Hepatocyte (in vitro differentiated cells): ENCODE results near the gene PPP1R1B. TPM values are rescaled to one million over a fixed set of nuclear protein-coding genes. Genes with fewer than 3 reads are reported as not detected.

Experiments
- DNase-seq: peaks from one replicate; pipeline ENCODE4 v3.0.0-alpha.2; 2016; ENCODE audit warnings: low spot score
- H2AFZ ChIP-seq: fragments of 200-600 bp; sonication (generic); 2 replicates; pipeline ENCODE4 v1.6.0; 2016; ENCODE audit warnings: antibody characterized with exemption, mild to moderate bottlenecking
- H3K27ac ChIP-seq: fragments of 200-600 bp; sonication (generic); 2 replicates; pipeline ENCODE4 v1.5.1; 2016; ENCODE audit warnings: mild to moderate bottlenecking
- H3K27me3 ChIP-seq: fragments of 200-600 bp; sonication (generic); 2 replicates; pipeline ENCODE4 v1.6.1; 2016
- H3K36me3 ChIP-seq: fragments of 200-600 bp; sonication (generic); replicated peaks from 2 replicates; pipeline ENCODE4 v1.5.1; 2016; ENCODE audit warnings: low read depth; ENCODE audit not compliant: insufficient read depth
- H3K4me1 ChIP-seq: fragments of 200-600 bp; sonication (generic); 2 replicates; pipeline ENCODE4 v1.5.1; 2016; ENCODE audit warnings: mild to moderate bottlenecking, moderate library complexity; ENCODE audit not compliant: insufficient read depth
- H3K4me2 ChIP-seq: fragments of 200-600 bp; sonication (generic); 2 replicates; pipeline ENCODE4 v1.6.0; 2016
- H3K4me3 ChIP-seq: fragments of 200-600 bp; sonication (generic); 2 replicates; pipeline ENCODE4 v1.5.1; 2016; ENCODE audit warnings: mild to moderate bottlenecking
- H3K79me2 ChIP-seq: fragments of 200-600 bp; sonication (generic); 2 replicates; pipeline ENCODE4 v1.6.0; 2017; ENCODE audit warnings: mild to moderate bottlenecking
- H3K9me2 ChIP-seq: fragments of 200-600 bp; sonication (generic); replicated peaks from 2 replicates; pipeline ENCODE4 v1.6.0; 2017; ENCODE audit warnings: mild to moderate bottlenecking; ENCODE audit not compliant: insufficient read depth
- H3K9me3 ChIP-seq: fragments of 200-600 bp; sonication (generic); 2 replicates; pipeline ENCODE4 v1.5.1; 2016; ENCODE audit warnings: low read depth, mild to moderate bottlenecking
- H4K20me1 ChIP-seq: fragments of 200-600 bp; sonication (generic); 2 replicates; pipeline ENCODE4 v1.6.0; 2016; ENCODE audit warnings: mild to moderate bottlenecking; ENCODE audit not compliant: insufficient read depth, poor library complexity, severe bottlenecking
- CTCF ChIP-seq: fragments of 200-600 bp; sonication (generic); IDR thresholded peaks from 2 replicates; pipeline ENCODE4 v1.5.1; 2016; ENCODE audit warnings: antibody characterized with exemption, mild to moderate bottlenecking; ENCODE audit not compliant: poor library complexity
- EZH2 ChIP-seq: fragments of 200-600 bp; sonication (generic); IDR thresholded peaks from 2 replicates; pipeline ENCODE4 v1.6.1; 2016; ENCODE audit warnings: antibody characterized with exemption, mild to moderate bottlenecking, borderline replicate concordance
- EZH2phosphoT487 ChIP-seq: fragments of 200-600 bp; sonication (generic); IDR thresholded peaks from one replicate; pipeline ENCODE4 v1.6.1; 2018; ENCODE audit warnings: antibody characterized with exemption, mild to moderate bottlenecking, low read depth, moderate library complexity; ENCODE audit not compliant: unreplicated experiment, severe bottlenecking
- WGBS: methylation state at CpG from one replicate; pipeline ENCODE4 v1.1.6; 2016; ENCODE audit warnings: low lambda C conversion rate; ENCODE audit errors: missing lambda C conversion rate; 5-methylcytosine and 5-hydroxymethylcytosine counted together
- polyA plus RNA-seq: library from polyadenylated mRNA; unstranded; fragments of >200 nt; fragmentation: Nextera tagmentation; extraction: Ambion mirVana; gene quantifications from 2 replicates; pipeline ENCODE4 v1.2.1, GENCODE V29; 2016
- total RNA-seq: library from RNA; depleted of rRNA; stranded (reverse); fragments of >200 nt; gene quantifications from 2 replicates; pipeline ENCODE4 v1.2.3, GENCODE V29; 2014

The PPP1R1B gene
- total and polyA plus RNA-seq, 2 experiments from 2014 or later = 1.5 to 3.7 TPM

GRCh38 chr17:39618956-39619785, 7.6 kb upstream of the PPP1R1B start:
- Histone ChIP-seq H3K27ac (no peak overlapping the region), H3K27me3 (peaks cover 46% of the 10 kb centered on the region)

GRCh38 chr17:39619786-39620101, 7.0 kb upstream of the PPP1R1B start:
- Histone ChIP-seq H3K27me3 (peaks cover 45% of the 10 kb centered on the region), H4K20me1 (no peaks in the 10 kb centered on the region), H3K36me3 (no peaks in the 10 kb centered on the region), H3K4me2 (no peak overlapping the region), H3K9me3 (no peaks in the 10 kb centered on the region), H3K27ac (no peak overlapping the region), H3K4me3 (no peak overlapping the region), H3K79me2 (no peaks in the 10 kb centered on the region), H2AFZ (no peak overlapping the region), H3K4me1 (peaks cover 9% of the 10 kb centered on the region), H3K9me2 (no peaks in the 10 kb centered on the region)
- 21% methylated on average over 1 of the region's 1 CpG for WGBS
- no peak for DNase-seq
- TF ChIP-seq EZH2phosphoT487 = no peak
- no peak for TF ChIP-seq EZH2
- no peak for TF ChIP-seq CTCF

More at GRCh38 chr17:39618956-39619785, 7.6 kb upstream of the PPP1R1B start:
- Histone ChIP-seq H2AFZ (no peak overlapping the region), H3K79me2 (no peaks in the 10 kb centered on the region), H3K36me3 (no peaks in the 10 kb centered on the region), H4K20me1 (no peaks in the 10 kb centered on the region), H3K4me1 (peaks cover 9% of the 10 kb centered on the region), H3K9me2 (no peaks in the 10 kb centered on the region), H3K9me3 (no peaks in the 10 kb centered on the region), H3K4me2 (peak overlapping the region; percentile 99), H3K4me3 (no peak overlapping the region)
- TF ChIP-seq CTCF (no peak), EZH2 (no peak), EZH2phosphoT487 (no peak)
- no peak for DNase-seq
- WGBS = 54% methylated on average over 13 of the region's 13 CpGs

GRCh38 chr17:39621523-39622379, 5.0 kb upstream of the PPP1R1B start:
- H2AFZ ChIP-seq = no peak overlapping the region
- peaks cover 44% of the 10 kb centered on the region for H3K27me3 ChIP-seq
- no peak overlapping the region for H3K27ac ChIP-seq
- WGBS = 11% methylated on average over 25 of the region's 26 CpGs
- H3K4me3 ChIP-seq = no peak overlapping the region
- DNase-seq = peak; percentile 89
- no peaks in the 10 kb centered on the region for H4K20me1 ChIP-seq
- no peaks in the 10 kb centered on the region for H3K79me2 ChIP-seq
- H3K4me2 ChIP-seq = peak overlapping the region; percentile 66
- H3K4me1 ChIP-seq = peaks cover 15% of the 10 kb centered on the region
- H3K36me3 ChIP-seq = no peaks in the 10 kb centered on the region
- no peaks in the 10 kb centered on the region for H3K9me3 ChIP-seq
- TF ChIP-seq EZH2 (no peak), CTCF (peak; percentile 100), EZH2phosphoT487 (no peak)
- no peaks in the 10 kb centered on the region for H3K9me2 ChIP-seq
